B cell (primary cell): Measurements from ENCODE around the gene MMAB.

Source experiments
- EZH2 ChIP-seq: IDR thresholded peaks from 2 replicates; pipeline ENCODE4 v1.6.1; 2012; ENCODE audit warnings: borderline replicate concordance, low read depth, mild to moderate bottlenecking, moderate library complexity, low read length; ENCODE audit not compliant: insufficient read depth, poor library complexity, severe bottlenecking
- TF ChIP-seq, protein P1 (sequence below): fragments of 200-600 bp; IDR thresholded peaks from one replicate; pipeline ENCODE4 v1.8.0; 2022; ENCODE audit warnings: antibody characterized with exemption, mild to moderate bottlenecking

DNA sequence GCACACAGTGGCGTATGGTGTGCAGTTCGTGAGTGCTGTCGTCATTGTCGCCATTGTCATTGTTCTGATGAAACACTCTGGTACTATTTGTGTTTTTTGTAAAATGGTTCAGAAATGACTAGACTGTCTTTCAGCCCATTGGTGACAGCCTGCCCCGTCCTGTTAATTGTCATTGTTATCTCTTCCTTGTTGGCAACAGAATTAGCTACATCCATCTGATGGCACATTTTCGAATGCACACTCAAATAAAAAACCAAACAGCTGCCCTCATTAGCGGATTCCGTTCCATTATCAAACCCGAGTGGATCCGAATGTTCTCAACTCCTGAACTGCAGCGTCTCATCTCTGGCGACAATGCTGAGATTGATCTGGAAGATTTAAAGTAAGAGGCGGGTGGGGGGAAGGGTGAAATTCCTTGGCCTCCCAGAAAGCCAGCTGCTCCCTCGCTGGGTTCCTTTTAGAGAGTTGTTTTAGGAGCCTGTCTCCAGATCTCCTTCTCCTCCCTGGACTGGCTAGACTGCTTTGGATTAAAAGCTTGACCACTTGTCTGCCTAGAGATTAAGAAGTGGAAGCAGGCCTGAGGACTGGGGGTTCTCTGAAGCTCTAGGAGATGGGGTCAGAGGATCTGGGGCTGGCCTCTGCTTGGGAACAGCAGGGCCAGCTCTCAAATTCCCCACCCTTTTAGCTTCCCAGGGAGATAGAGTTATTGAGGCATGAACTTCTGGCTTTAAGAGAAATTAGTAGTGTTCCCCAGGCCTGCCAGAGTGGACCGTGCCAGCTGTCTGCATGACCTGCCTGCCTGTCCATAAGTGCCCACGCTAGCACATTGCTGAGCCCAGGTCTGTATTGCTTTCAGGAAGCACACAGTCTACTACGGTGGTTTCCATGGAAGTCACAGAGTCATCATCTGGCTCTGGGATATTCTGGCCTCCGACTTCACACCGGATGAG lies 43.3 kb downstream of the MMAB start:
- TF ChIP-seq, protein P1, sequence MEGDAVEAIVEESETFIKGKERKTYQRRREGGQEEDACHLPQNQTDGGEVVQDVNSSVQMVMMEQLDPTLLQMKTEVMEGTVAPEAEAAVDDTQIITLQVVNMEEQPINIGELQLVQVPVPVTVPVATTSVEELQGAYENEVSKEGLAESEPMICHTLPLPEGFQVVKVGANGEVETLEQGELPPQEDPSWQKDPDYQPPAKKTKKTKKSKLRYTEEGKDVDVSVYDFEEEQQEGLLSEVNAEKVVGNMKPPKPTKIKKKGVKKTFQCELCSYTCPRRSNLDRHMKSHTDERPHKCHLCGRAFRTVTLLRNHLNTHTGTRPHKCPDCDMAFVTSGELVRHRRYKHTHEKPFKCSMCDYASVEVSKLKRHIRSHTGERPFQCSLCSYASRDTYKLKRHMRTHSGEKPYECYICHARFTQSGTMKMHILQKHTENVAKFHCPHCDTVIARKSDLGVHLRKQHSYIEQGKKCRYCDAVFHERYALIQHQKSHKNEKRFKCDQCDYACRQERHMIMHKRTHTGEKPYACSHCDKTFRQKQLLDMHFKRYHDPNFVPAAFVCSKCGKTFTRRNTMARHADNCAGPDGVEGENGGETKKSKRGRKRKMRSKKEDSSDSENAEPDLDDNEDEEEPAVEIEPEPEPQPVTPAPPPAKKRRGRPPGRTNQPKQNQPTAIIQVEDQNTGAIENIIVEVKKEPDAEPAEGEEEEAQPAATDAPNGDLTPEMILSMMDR, result no peak
- TF ChIP-seq EZH2, result no peak
